Thoracic aorta (tissue), 2 donors: Measurements from ENCODE around the gene RBPMS2. TPM values are rescaled to one million over a fixed set of nuclear protein-coding genes. Genes with fewer than 3 reads are reported as not detected.
A peak's percentile ranks its signal among the peaks of the same experiment; 100 is the strongest.

ENCODE experiments used
- ATAC-seq: fragments of 150-250 bp; one replicate; pipeline ENCODE4 v1.8.0; 2017; ENCODE audit warnings: low read depth; ENCODE audit not compliant: insufficient number of reproducible peaks, low FRiP score
- DNase-seq: peaks from one replicate; pipeline ENCODE4 v3.0.0-alpha.2; 2020; ENCODE audit warnings: low spot score
- H3K27ac ChIP-seq, 2 donors: fragments of 200-600 bp; sonication (generic); 1 replicate in 1 of 2; 2 replicates in 1 of 2; pipeline ENCODE4 v1.5.1; 2016; ENCODE audit warnings: mild to moderate bottlenecking in 2 of 2, moderate library complexity in 2 of 2
- H3K27me3 ChIP-seq: fragments of 200-600 bp; sonication (generic); replicated peaks from 2 replicates; pipeline ENCODE4 v1.6.0; 2016; ENCODE audit warnings: mild to moderate bottlenecking; ENCODE audit not compliant: insufficient read depth
- H3K36me3 ChIP-seq: fragments of 200-600 bp; sonication (generic); one replicate; pipeline ENCODE4 v1.5.1; 2016
- H3K4me1 ChIP-seq, 2 donors: fragments of 200-600 bp; sonication (generic); 1 replicate in 1 of 2; 2 replicates in 1 of 2; pipeline versions ENCODE4 v1.5.1 to v1.6.0; 2016; ENCODE audit warnings: low read depth in 2 of 2, mild to moderate bottlenecking in 1 of 2; ENCODE audit not compliant: control insufficient read depth in 1 of 2
- H3K4me3 ChIP-seq: fragments of 200-600 bp; sonication (generic); 2 replicates; pipeline ENCODE4 v1.5.1; 2016; ENCODE audit warnings: mild to moderate bottlenecking
- H3K9me3 ChIP-seq: fragments of 200-600 bp; sonication (generic); 2 replicates; pipeline ENCODE4 v1.5.1; 2016
- CTCF ChIP-seq: fragments of 200-600 bp; sonication (generic); IDR thresholded peaks from one replicate; pipeline ENCODE4 v1.5.1; 2019; ENCODE audit warnings: antibody characterized with exemption
- total RNA-seq, 2 donors: library from RNA; depleted of rRNA; stranded (reverse); fragments of >200 nt; gene quantifications; one replicate each; pipeline versions ENCODE4 v1.1.0 to v1.2.3, GENCODE V29; 2016

Gene RBPMS2
- total RNA-seq, 2 donors from 2014 or later: 4.4 TPM; not detected in 1

GRCh38 chr15:64780600-64781156 is 5.3 kb upstream of the RBPMS2 start:
- no peak for ATAC-seq
- TF ChIP-seq CTCF: no peak

GRCh38 chr15:64779630-64780029 is 4.2 kb upstream of the RBPMS2 start:
- no peaks in the 10 kb centered on the region for H3K9me3 ChIP-seq
- H3K36me3 ChIP-seq: no peaks in the 10 kb centered on the region
- DNase-seq (no peak), ATAC-seq (no peak)
- no peak overlapping the region for H3K4me3 ChIP-seq
- no peak overlapping the region for H3K27ac ChIP-seq
- H3K4me1 ChIP-seq: peaks cover 0 to 9% of the 10 kb centered on the region in 2 donors
- TF ChIP-seq CTCF: no peak
- no peaks in the 10 kb centered on the region for H3K27me3 ChIP-seq

More at GRCh38 chr15:64780600-64781156, 5.3 kb upstream of the RBPMS2 start:
- Histone ChIP-seq H3K27ac (no peak overlapping the region), H3K4me1 (peaks cover 0 to 9% of the 10 kb centered on the region in 2 donors), H3K4me3 (no peak overlapping the region), H3K9me3 (no peaks in the 10 kb centered on the region), H3K27me3 (no peaks in the 10 kb centered on the region), H3K36me3 (no peaks in the 10 kb centered on the region)
- no peak for DNase-seq

- ATAC-seq (no peak), DNase-seq (no peak)
- no peak for TF ChIP-seq CTCF
- Histone ChIP-seq H3K36me3 (no peaks in the 10 kb centered on the region), H3K4me1 (peaks cover 0 to 9% of the 10 kb centered on the region in 2 donors), H3K4me3 (no peak overlapping the region), H3K27me3 (no peaks in the 10 kb centered on the region), H3K9me3 (no peaks in the 10 kb centered on the region), H3K27ac (no peak overlapping the region)
These were observed 3.6 kb upstream of the RBPMS2 start for GRCh38 chr15:64779024-64779423.

GRCh38 chr15:64776402-64776786 is 1.0 kb upstream of the RBPMS2 start:
- no peaks in the 10 kb centered on the region for H3K9me3 ChIP-seq
- H3K4me1 ChIP-seq: peaks cover 0 to 9% of the 10 kb centered on the region in 2 donors
- peak overlapping the region; percentile 81 for H3K4me3 ChIP-seq
- ATAC-seq (no peak), DNase-seq (no peak)
- no peaks in the 10 kb centered on the region for H3K27me3 ChIP-seq
- no peak overlapping the region for H3K27ac ChIP-seq
- H3K36me3 ChIP-seq: no peaks in the 10 kb centered on the region
- TF ChIP-seq CTCF: no peak

- no peak for DNase-seq
These were observed 528 bp downstream of the RBPMS2 start for GRCh38 chr15:64774629-64775493.

More at GRCh38 chr15:64774629-64775493, 528 bp downstream of the RBPMS2 start:
- Histone ChIP-seq H3K4me1 (peaks cover 0 to 9% of the 10 kb centered on the region in 2 donors), H3K27ac (no peak overlapping the region), H3K9me3 (no peaks in the 10 kb centered on the region), H3K27me3 (no peaks in the 10 kb centered on the region), H3K36me3 (no peaks in the 10 kb centered on the region), H3K4me3 (peak overlapping the region; percentile 81)
- no peak for ATAC-seq
- no peak for TF ChIP-seq CTCF
